CD4-positive, alpha-beta T cell treated with Interleukin-4 for 1 hour (primary cell): ENCODE results near the gene CLEC2D.
"Not testable (repeated sequence)": the region's sequence is repeated elsewhere in the genome, so short reads cannot be mapped to it uniquely, and the experiment has no call there.

Experiments used
- DNase-seq, 2 donors: peaks; one replicate each; pipeline ENCODE4 v3.0.0-alpha.2; 2020 to 2022

The CLEC2D gene

GRCh38 chr12:9700606-9700956 lies 31.1 kb downstream of the CLEC2D start:
- no peak for DNase-seq

GRCh38 chr12:9701380-9702154 lies 32.1 kb downstream of the CLEC2D start:
- no peak for DNase-seq

- peak; percentile 60 to 73 for DNase-seq
These were observed 32.7 kb downstream of the CLEC2D start for GRCh38 chr12:9702255-9702654.

- not testable (repeated sequence) for DNase-seq
These were observed 35.0 kb downstream of the CLEC2D start for GRCh38 chr12:9704561-9704960.

GRCh38 chr12:9706086-9706685 lies 36.7 kb downstream of the CLEC2D start:
- no peak for DNase-seq

GRCh38 chr12:9707356-9707755 lies 37.8 kb downstream of the CLEC2D start:
- peak in 1 of 2 donors; percentile 27 for DNase-seq

GRCh38 chr12:9707864-9708808 lies 38.6 kb downstream of the CLEC2D start:
- peak; percentile 80 to 84 for DNase-seq

GRCh38 chr12:9708853-9709252 lies 39.3 kb downstream of the CLEC2D start:
- no peak for DNase-seq

GRCh38 chr12:9710584-9711375 lies 41.3 kb downstream of the CLEC2D start:
- DNase-seq: no peak

GRCh38 chr12:9711664-9712063 lies 42.2 kb downstream of the CLEC2D start:
- no peak for DNase-seq

GRCh38 chr12:9713032-9713558 lies 43.6 kb downstream of the CLEC2D start:
- peak in 1 of 2 donors; percentile 34 for DNase-seq

- no peak for DNase-seq
These were observed 47.8 kb downstream of the CLEC2D start for GRCh38 chr12:9717070-9717925.

GRCh38 chr12:9718968-9719367 lies 49.5 kb downstream of the CLEC2D start:
- DNase-seq: no peak

GRCh38 chr12:9719790-9720189 lies 50.3 kb downstream of the CLEC2D start:
- DNase-seq: no peak

- peak in 1 of 2 donors; percentile 47 for DNase-seq
These were observed 52.0 kb downstream of the CLEC2D start for GRCh38 chr12:9721394-9722092.

GRCh38 chr12:9724023-9724422 lies 54.5 kb downstream of the CLEC2D start:
- DNase-seq: no peak

GRCh38 chr12:9725213-9725870 lies 55.8 kb downstream of the CLEC2D start:
- no peak for DNase-seq

- DNase-seq: no peak
These were observed 58.3 kb downstream of the CLEC2D start for GRCh38 chr12:9727813-9728212.

GRCh38 chr12:9729082-9729481 lies 59.6 kb downstream of the CLEC2D start:
- DNase-seq: no peak

- DNase-seq: peak in 1 of 2 donors; percentile 36
These were observed 60.5 kb downstream of the CLEC2D start for GRCh38 chr12:9730011-9730410.
